ENCODE measurements around the gene NKIRAS1. TPM values are rescaled to one million over a fixed set of nuclear protein-coding genes. Genes with fewer than 3 reads are reported as not detected.
A peak's percentile ranks its signal among the peaks of the same experiment; 100 is the strongest.

The NKIRAS1 gene
- total and polyA plus RNA-seq, 2 experiments from 2014 or later, result 9.2 to 9.7 TPM

DNA sequence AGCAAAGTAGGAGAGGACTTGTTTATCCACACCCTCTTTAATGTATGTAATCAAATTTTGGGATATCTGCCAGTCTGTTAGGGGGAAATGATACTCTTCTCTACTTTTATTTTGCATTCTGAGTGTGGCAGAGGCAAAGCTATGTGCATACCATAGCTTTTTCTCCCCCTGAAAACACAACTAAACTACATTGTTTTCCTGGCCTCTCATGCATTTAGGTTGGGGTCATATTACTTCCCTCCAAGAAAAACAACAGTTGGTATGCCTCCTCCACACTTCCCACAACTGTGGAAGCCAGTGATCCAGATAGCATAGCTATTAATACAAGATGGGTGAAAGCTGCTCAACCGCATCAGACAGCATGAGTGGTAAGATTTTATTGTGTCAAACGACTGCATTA is 7.0 kb upstream of the NKIRAS1 start:
- H3K27me3 Mint-ChIP-seq (ENCODE audit: insufficient read depth, low read depth, poor library complexity), result peaks cover 8% of the 10 kb centered on the region
- Histone ChIP-seq H4K20me1 (replicated peaks; ENCODE audit: insufficient read depth) (peaks cover 3% of the 10 kb centered on the region), H3K79me2 (replicated peaks; ENCODE audit: insufficient read depth) (peaks cover 4% of the 10 kb centered on the region), H3K4me1 (ENCODE audit: insufficient read depth) (peaks cover 3% of the 10 kb centered on the region), H3K9me2 (ENCODE audit: insufficient read depth) (no peaks in the 10 kb centered on the region), H3K36me3 (ENCODE audit: insufficient read depth) (peaks cover 10% of the 10 kb centered on the region), H2AFZ (no peak overlapping the region), H3F3A (replicated peaks; ENCODE audit: low read depth) (peaks cover 11% of the 10 kb centered on the region), H3K27ac (ENCODE audit: low read depth) (peak overlapping the region; percentile 45; the same call in 1 of the 2 replicates), H3K4me3 (no peak overlapping the region), H3K27me3 (ENCODE audit: insufficient read depth) (no peaks in the 10 kb centered on the region), H3K4me2 (peak overlapping the region; percentile 19; the same call in 1 of the 2 replicates)
- H3K4me1 Mint-ChIP-seq, result peaks cover 18% of the 10 kb centered on the region; the same call in 2 of the 3 replicates
- no peak overlapping the region for H3K4me3 Mint-ChIP-seq
- ATAC-seq (peak; percentile 44), DNase-seq (ENCODE audit: low spot score) (peak; percentile 51)
- H3K9me3 Mint-ChIP-seq, result no peaks in the 10 kb centered on the region
- H3K36me3 Mint-ChIP-seq (ENCODE audit: low read depth), result peaks cover 30% of the 10 kb centered on the region
- TF ChIP-seq CREB1 (CRISPR knock-in tag; IDR thresholded peaks at IDR 0.05; ENCODE audit: low read depth) (no peak), NANOG (IDR thresholded peaks at IDR 0.05; ENCODE audit: borderline replicate concordance) (no peak), POLR2AphosphoS5 (IDR thresholded peaks at IDR 0.05; ENCODE audit: low read depth) (no peak)
- TF ChIP-seq, protein P1, sequence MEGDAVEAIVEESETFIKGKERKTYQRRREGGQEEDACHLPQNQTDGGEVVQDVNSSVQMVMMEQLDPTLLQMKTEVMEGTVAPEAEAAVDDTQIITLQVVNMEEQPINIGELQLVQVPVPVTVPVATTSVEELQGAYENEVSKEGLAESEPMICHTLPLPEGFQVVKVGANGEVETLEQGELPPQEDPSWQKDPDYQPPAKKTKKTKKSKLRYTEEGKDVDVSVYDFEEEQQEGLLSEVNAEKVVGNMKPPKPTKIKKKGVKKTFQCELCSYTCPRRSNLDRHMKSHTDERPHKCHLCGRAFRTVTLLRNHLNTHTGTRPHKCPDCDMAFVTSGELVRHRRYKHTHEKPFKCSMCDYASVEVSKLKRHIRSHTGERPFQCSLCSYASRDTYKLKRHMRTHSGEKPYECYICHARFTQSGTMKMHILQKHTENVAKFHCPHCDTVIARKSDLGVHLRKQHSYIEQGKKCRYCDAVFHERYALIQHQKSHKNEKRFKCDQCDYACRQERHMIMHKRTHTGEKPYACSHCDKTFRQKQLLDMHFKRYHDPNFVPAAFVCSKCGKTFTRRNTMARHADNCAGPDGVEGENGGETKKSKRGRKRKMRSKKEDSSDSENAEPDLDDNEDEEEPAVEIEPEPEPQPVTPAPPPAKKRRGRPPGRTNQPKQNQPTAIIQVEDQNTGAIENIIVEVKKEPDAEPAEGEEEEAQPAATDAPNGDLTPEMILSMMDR (conservative IDR thresholded peaks at IDR 0.05; ENCODE audit: low read depth in 2 of 2), result no peak
- no peak overlapping the region for H3K27ac Mint-ChIP-seq

DNA sequence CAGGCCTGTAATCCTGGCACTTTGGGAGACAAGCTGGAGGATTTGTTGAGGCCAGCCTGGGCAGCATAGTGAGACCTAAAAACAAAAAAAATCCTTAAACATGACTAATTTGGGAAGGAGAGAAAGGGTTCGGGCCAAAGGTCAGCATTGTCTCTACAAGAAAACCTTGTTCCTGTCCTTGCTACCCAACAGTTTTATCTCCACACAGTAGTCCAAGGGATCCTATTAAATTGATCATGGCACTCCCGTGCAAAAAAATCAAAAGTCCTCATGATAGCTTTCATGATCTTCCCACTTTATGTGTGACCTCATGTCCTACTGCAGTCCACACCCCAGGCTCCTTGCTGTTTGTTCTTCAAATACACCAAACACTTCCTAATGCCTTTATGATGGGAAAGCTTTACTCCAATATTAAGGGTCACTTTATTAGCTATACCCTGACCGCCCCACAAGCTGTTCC is 4.3 kb upstream of the NKIRAS1 start:
- Mint-ChIP-seq H3K4me1 (peaks cover 22% of the 10 kb centered on the region), H3K9me3 (no peaks in the 10 kb centered on the region), H3K27ac (peak overlapping the region; percentile 65; the same call in 1 of the 2 replicates), H3K36me3 (ENCODE audit: low read depth) (peaks cover 49% of the 10 kb centered on the region), H3K27me3 (ENCODE audit: insufficient read depth, low read depth, poor library complexity) (peaks cover 24% of the 10 kb centered on the region), H3K4me3 (no peak overlapping the region)
- Histone ChIP-seq H3K27me3 (ENCODE audit: insufficient read depth) (peaks cover 1% of the 10 kb centered on the region; the same call in 1 of the 2 replicates), H4K20me1 (replicated peaks; ENCODE audit: insufficient read depth) (peaks cover 14% of the 10 kb centered on the region), H3K4me3 (no peak overlapping the region), H3F3A (replicated peaks; ENCODE audit: low read depth) (peaks cover 23% of the 10 kb centered on the region), H3K79me2 (replicated peaks; ENCODE audit: insufficient read depth) (peaks cover 25% of the 10 kb centered on the region), H2AFZ (no peak overlapping the region), H3K9me2 (ENCODE audit: insufficient read depth) (no peaks in the 10 kb centered on the region), H3K27ac (ENCODE audit: low read depth) (peak overlapping the region; percentile 24; the same call in 1 of the 2 replicates), H3K4me1 (ENCODE audit: insufficient read depth) (peaks cover 11% of the 10 kb centered on the region), H3K36me3 (ENCODE audit: insufficient read depth) (peaks cover 21% of the 10 kb centered on the region), H3K4me2 (no peak overlapping the region)
- ATAC-seq (no peak), DNase-seq (ENCODE audit: low spot score) (no peak)
- TF ChIP-seq EZH2 (IDR thresholded peaks at IDR 0.05; ENCODE audit: low read depth, unreplicated experiment), result no peak
- TF ChIP-seq EZH2phosphoT487 (IDR thresholded peaks at IDR 0.05; ENCODE audit: unreplicated experiment), result no peak
- TF ChIP-seq, protein P1 (conservative IDR thresholded peaks at IDR 0.05; ENCODE audit: low read depth in 2 of 2), result no peak
- TF ChIP-seq, protein P2, sequence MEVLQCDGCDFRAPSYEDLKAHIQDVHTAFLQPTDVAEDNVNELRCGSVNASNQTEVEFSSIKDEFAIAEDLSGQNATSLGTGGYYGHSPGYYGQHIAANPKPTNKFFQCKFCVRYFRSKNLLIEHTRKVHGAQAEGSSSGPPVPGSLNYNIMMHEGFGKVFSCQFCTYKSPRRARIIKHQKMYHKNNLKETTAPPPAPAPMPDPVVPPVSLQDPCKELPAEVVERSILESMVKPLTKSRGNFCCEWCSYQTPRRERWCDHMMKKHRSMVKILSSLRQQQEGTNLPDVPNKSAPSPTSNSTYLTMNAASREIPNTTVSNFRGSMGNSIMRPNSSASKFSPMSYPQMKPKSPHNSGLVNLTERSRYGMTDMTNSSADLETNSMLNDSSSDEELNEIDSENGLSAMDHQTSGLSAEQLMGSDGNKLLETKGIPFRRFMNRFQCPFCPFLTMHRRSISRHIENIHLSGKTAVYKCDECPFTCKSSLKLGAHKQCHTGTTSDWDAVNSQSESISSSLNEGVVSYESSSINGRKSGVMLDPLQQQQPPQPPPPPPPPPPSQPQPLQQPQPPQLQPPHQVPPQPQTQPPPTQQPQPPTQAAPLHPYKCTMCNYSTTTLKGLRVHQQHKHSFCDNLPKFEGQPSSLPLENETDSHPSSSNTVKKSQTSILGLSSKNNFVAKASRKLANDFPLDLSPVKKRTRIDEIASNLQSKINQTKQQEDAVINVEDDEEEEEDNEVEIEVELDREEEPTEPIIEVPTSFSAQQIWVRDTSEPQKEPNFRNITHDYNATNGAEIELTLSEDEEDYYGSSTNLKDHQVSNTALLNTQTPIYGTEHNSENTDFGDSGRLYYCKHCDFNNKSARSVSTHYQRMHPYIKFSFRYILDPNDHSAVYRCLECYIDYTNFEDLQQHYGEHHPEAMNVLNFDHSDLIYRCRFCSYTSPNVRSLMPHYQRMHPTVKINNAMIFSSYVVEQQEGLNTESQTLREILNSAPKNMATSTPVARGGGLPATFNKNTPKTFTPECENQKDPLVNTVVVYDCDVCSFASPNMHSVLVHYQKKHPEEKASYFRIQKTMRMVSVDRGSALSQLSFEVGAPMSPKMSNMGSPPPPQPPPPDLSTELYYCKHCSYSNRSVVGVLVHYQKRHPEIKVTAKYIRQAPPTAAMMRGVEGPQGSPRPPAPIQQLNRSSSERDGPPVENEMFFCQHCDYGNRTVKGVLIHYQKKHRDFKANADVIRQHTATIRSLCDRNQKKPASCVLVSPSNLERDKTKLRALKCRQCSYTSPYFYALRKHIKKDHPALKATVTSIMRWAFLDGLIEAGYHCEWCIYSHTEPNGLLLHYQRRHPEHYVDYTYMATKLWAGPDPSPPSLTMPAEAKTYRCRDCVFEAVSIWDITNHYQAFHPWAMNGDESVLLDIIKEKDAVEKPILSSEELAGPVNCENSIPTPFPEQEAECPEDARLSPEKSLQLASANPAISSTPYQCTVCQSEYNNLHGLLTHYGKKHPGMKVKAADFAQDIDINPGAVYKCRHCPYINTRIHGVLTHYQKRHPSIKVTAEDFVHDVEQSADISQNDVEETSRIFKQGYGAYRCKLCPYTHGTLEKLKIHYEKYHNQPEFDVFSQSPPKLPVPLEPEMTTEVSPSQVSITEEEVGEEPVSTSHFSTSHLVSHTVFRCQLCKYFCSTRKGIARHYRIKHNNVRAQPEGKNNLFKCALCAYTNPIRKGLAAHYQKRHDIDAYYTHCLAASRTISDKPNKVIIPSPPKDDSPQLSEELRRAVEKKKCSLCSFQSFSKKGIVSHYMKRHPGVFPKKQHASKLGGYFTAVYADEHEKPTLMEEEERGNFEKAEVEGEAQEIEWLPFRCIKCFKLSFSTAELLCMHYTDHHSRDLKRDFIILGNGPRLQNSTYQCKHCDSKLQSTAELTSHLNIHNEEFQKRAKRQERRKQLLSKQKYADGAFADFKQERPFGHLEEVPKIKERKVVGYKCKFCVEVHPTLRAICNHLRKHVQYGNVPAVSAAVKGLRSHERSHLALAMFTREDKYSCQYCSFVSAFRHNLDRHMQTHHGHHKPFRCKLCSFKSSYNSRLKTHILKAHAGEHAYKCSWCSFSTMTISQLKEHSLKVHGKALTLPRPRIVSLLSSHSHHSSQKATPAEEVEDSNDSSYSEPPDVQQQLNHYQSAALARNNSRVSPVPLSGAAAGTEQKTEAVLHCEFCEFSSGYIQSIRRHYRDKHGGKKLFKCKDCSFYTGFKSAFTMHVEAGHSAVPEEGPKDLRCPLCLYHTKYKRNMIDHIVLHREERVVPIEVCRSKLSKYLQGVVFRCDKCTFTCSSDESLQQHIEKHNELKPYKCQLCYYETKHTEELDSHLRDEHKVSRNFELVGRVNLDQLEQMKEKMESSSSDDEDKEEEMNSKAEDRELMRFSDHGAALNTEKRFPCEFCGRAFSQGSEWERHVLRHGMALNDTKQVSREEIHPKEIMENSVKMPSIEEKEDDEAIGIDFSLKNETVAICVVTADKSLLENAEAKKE (CRISPR knock-in tag; IDR thresholded peaks at IDR 0.05), result no peak
- peak; percentile 49; the same call in 1 of the 2 replicates for TF ChIP-seq POLR2AphosphoS5 (IDR thresholded peaks at IDR 0.05; ENCODE audit: low read depth)
- no peak for TF ChIP-seq JUNB (IDR thresholded peaks at IDR 0.05; ENCODE audit: unreplicated experiment)
- TF ChIP-seq NANOG (IDR thresholded peaks at IDR 0.05; ENCODE audit: borderline replicate concordance), result no peak
- TF ChIP-seq ZNF114 (CRISPR knock-in tag; IDR thresholded peaks at IDR 0.05), result no peak

All from GM23338 (cell line).